Measurements from ENCODE around the gene HIPK2.

HIPK2 gene

DNA sequence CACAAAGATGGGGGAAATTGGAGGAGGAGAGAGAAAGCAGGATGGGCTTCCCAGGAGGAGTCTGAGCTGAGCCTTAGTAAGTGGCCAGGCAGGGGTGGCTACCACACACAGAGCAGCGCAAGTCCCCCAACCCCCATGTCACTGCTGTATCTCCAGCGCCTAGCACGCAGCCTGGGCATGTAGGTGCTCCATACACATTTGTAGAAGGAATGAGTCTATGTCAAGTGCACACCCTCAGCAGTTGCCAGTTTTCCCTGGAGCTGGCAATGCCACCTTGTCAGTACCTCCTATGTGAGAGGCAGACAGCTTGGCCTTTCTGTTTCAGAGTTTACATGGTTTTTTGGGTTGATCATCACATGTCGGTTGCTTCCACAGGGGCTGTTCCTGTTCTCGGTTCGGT is 138.2 kb downstream of the HIPK2 start:
- TF ChIP-seq, protein P1, sequence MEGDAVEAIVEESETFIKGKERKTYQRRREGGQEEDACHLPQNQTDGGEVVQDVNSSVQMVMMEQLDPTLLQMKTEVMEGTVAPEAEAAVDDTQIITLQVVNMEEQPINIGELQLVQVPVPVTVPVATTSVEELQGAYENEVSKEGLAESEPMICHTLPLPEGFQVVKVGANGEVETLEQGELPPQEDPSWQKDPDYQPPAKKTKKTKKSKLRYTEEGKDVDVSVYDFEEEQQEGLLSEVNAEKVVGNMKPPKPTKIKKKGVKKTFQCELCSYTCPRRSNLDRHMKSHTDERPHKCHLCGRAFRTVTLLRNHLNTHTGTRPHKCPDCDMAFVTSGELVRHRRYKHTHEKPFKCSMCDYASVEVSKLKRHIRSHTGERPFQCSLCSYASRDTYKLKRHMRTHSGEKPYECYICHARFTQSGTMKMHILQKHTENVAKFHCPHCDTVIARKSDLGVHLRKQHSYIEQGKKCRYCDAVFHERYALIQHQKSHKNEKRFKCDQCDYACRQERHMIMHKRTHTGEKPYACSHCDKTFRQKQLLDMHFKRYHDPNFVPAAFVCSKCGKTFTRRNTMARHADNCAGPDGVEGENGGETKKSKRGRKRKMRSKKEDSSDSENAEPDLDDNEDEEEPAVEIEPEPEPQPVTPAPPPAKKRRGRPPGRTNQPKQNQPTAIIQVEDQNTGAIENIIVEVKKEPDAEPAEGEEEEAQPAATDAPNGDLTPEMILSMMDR (conservative IDR thresholded peaks at IDR 0.05) = no peak
- H3K27ac ChIP-seq = no peak overlapping the region

DNA sequence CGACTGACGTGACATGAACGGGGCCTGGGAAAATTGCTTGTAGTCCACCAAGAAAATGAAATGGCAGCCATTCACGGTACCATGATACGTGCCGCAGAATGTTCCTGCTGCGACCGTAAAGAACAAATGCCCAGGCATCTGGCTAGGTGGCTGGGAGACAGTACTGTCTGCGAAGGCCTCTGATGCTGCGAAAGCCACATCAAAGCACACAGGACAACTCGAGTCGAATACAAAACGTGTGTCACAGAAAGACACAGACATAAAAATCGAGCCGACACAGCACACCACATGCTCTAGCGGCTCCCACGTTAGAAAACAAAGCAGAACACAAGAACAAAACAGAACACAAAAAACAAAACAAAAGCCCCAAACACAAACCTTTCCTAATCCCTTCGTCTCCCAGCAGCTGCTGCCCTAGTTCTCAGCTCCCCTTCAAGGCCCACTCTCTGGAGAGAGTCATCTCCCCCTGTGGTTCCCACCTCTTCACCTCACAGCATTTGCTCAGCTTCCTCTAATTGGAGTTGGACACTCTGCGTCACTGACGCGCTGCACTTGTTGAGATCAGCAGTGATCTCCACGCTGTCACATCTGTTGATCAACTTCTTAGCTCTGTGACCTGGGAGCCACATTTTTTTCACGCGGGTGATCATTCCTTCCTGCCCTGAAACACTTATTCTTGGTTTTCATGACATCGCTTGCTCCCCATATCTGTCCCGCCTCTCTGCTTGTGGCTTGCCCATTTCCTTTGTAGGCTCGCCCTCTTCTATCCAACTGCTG is 142.1 kb downstream of the HIPK2 start:
- TF ChIP-seq, protein P1 (conservative IDR thresholded peaks at IDR 0.05) = no peak
- H3K27ac ChIP-seq = no peak overlapping the region

DNA sequence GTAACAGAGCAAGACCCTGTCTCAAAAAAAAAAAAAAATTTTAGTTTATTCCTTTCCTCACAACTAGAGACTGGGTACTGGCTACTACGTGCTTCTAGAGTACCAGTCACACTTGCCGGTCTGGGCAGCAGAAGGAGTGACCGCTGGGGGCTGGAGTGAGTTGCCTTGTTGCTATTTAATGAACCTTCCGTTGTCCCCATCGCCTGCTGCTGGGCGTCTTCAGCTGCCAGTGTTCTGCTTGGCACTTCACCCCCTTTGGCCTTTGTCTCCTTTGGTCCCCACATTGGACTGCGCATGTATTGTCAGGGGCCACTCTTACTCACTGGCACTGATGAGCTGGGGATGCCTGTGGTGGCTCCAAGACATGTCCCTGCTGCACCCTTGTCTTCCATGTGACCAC is 143.7 kb downstream of the HIPK2 start:
- H3K27ac ChIP-seq = no peak overlapping the region
- TF ChIP-seq, protein P1 (conservative IDR thresholded peaks at IDR 0.05) = no peak

DNA sequence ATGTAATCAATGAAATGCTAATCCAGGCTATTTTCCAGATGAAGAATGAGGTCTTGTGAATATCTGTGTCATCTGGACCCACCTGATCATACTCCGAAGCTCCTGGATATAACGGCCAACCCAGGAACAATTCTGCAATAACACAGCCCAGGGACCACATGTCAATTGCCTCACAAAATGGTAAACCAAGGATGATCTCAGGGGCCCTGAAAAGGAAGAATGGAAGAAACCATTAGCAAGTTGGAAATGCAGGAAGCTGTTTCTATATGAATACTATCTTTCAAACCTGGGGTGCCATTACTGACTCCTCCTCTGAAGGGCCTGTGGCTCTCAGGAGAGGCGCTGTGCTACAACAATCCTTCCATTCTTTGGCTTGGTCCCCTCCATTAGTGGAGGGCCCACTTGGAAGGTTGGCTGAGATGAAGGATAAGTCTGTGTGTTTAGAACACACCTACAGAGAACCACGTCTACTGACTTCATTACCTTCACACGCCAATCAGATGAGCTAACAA is 146.2 kb downstream of the HIPK2 start:
- TF ChIP-seq, protein P1 (conservative IDR thresholded peaks at IDR 0.05) = no peak
- no peak overlapping the region for H3K27ac ChIP-seq

DNA sequence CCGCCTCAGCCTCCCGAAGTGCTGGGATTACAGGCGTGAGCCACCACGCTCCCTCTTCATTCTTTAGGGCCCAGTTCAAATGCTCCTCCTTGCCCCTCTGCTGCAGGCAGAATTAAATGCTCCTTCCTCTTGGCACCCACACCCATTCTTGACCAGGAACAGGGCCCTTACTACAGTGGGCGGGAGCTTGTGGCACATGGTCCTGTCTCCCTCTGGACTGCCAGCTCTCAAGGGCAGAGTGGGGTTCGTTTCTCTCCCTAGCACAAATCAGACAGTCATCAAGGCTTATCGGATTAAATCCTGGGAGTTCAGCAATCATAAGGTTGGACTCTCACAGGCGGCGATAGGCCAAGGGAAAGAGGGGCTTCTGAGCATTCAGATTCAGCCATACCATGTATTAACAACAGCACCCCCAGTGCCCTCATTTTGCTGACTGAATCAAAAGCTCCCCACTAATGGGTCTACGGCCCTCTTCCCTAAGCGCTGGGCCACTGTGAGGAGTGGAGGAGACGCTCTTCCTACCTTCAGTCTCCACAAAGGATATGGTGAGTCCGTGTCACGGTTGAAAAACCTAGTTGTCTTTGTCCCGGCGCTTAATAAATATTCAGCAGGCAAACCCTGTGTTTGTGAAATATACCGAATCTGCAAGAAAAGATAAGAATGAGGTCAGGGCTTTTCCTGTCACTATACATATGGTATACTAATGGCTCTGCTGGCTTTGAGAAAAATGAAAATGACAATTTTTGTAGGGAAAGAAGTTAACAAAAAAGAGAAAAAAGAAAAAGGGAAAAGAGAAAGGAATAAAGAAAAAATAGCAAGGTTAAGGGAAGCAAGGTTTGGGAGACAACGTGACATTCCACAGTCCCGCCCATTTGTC is 146.9 kb downstream of the HIPK2 start:
- TF ChIP-seq, protein P1 (conservative IDR thresholded peaks at IDR 0.05) = no peak
- H3K27ac ChIP-seq = no peak overlapping the region

DNA sequence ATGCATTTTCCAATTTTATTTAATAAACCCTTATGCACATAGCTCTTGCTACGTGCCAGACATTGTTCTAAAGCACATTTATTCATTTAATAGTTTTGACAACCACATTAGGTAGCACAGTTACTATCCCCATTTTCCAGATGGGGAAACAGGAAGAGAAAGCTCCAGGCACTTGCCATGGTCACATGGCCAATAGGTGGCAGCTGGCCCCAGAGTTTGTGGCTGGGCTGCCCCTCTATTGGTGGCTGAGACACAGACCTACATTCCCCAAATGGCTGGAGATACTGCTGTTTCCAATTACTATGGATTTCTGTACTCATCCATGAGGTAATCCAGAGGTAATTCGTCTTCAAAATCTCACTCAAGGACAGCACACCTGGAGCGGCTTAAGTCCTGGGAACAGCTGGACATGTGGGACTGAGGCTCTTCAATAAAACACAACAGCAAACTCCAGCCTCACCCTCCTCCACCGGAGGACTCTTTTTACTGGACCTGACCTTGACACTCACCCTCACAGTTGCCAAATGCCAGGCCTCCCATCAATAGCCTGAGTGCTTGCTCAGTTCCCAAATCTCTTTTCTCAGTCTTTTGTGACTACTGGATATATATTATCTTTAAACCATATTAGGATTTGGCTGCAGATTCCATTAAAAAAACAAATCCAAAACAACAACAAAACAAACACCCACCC is 148.3 kb downstream of the HIPK2 start:
- TF ChIP-seq, protein P1 (conservative IDR thresholded peaks at IDR 0.05) = no peak; the same call in 1 of the 2 replicates

DNA sequence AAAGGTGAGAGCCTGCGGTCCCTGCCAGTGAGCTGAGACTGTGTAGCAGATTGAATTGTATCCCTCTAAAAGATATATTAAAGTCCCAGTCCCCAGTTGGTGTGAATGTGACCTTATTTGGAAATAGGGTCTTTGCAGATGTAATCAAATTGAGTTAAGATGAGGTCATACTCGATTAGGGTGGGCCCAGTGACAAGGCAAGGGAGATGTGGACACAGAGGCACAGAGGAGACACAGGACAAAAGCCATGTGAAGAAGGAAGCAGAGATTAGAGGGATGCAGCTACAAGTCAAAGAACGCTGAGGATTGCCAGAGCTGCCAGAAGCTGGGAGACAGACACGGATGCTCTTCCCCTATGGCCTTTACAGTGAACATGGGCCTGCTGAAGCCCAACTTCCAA is 150.0 kb downstream of the HIPK2 start:
- TF ChIP-seq, protein P1 (conservative IDR thresholded peaks at IDR 0.05) = no peak
- H3K27ac ChIP-seq = no peak overlapping the region

More for the DNA sequence above, 148.3 kb downstream of the HIPK2 start:
- H3K27ac ChIP-seq = no peak overlapping the region
